ENCODE measurements around the gene SYNE2.
"Not testable (repeated sequence)": the region's sequence is repeated elsewhere in the genome, so short reads cannot be mapped to it uniquely, and the experiment has no call there.

The SYNE2 gene

DNA sequence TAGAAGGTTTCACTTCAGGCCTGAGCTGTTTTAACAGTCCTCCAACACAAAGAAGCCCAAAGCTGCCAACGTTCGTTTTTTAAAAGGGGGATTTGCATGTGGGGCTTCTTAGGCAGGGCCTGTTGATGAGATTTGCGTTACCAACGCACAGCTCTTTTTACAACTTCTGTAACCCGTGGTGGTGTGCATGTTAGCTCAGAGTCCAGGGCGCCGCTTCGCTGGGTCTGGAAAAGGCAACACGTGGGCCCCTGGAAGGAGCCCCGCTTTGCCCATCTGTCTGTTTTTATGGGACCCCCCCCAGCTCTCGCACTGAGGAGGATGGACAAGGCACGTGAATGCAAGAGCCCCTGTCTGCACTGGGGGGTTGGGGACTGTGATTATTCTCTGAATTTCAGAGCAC lies 357.4 kb downstream of the SYNE2 start:
- H3K4me3 ChIP-seq (ENCODE audit: low read depth, low read length), result no peak overlapping the region
- H3K36me3 ChIP-seq (ENCODE audit: control insufficient read depth, insufficient read depth, low read length), result peaks cover 29% of the 10 kb centered on the region
- no peaks in the 10 kb centered on the region for H3K4me1 ChIP-seq (ENCODE audit: control insufficient read depth, insufficient read depth, low read length)
- no peaks in the 10 kb centered on the region for H3K27me3 ChIP-seq (ENCODE audit: control insufficient read depth, insufficient read depth, low read length)
- no peak overlapping the region for H3K9ac ChIP-seq (ENCODE audit: low read depth, low read length)
- H3K9me3 ChIP-seq (ENCODE audit: control insufficient read depth, insufficient read depth, low read length), result no peaks in the 10 kb centered on the region

DNA sequence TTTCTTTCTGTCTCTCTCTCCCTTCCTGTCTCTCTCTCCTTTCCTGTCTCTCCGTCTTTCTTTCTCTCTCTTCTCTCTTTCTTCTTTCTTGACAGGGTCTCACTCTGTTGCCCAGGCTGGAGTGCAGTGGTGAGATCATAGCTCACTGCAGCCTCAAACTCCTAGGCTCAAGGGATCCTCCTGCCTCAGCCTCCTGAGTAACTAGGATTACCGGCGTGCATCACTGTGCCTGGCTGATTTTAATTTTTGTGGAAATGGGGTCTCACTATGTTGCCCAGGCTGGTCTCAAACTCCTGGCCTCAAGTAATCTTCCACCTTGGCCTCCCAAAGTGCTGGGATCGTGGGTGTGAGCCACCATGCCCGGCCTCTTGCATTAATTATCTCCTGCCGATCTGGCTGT lies 358.1 kb downstream of the SYNE2 start:
- peaks cover 36% of the 10 kb centered on the region for H3K36me3 ChIP-seq (ENCODE audit: control insufficient read depth, insufficient read depth, low read length)
- not testable (repeated sequence) for H3K4me3 ChIP-seq (ENCODE audit: low read depth, low read length); H3K4me1 ChIP-seq (ENCODE audit: control insufficient read depth, insufficient read depth, low read length); H3K9me3 ChIP-seq (ENCODE audit: control insufficient read depth, insufficient read depth, low read length); H3K27me3 ChIP-seq (ENCODE audit: control insufficient read depth, insufficient read depth, low read length); H3K9ac ChIP-seq (ENCODE audit: low read depth, low read length)

DNA sequence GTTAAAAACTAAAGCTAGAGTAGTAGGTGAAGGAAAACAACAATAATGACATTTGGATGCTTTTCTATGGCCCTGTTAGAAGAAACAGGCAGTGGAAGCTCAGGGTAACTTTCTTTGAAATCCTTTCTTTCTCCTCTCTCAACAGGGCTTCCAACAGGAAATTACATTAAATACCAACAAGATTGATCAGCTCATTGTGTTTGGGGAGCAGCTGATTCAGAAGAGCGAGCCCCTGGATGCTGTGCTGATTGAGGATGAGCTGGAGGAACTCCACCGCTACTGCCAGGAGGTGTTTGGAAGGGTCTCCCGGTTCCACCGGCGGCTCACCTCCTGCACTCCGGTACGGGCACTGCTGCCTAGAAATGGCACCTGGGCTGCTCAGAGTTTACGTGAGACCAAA lies 359.9 kb downstream of the SYNE2 start:
- Histone ChIP-seq H3K4me1 (ENCODE audit: control insufficient read depth, insufficient read depth, low read length) (no peaks in the 10 kb centered on the region), H3K9ac (ENCODE audit: low read depth, low read length) (no peak overlapping the region), H3K36me3 (ENCODE audit: control insufficient read depth, insufficient read depth, low read length) (peaks cover 49% of the 10 kb centered on the region), H3K9me3 (ENCODE audit: control insufficient read depth, insufficient read depth, low read length) (no peaks in the 10 kb centered on the region), H3K4me3 (ENCODE audit: low read depth, low read length) (no peak overlapping the region), H3K27me3 (ENCODE audit: control insufficient read depth, insufficient read depth, low read length) (no peaks in the 10 kb centered on the region)

DNA sequence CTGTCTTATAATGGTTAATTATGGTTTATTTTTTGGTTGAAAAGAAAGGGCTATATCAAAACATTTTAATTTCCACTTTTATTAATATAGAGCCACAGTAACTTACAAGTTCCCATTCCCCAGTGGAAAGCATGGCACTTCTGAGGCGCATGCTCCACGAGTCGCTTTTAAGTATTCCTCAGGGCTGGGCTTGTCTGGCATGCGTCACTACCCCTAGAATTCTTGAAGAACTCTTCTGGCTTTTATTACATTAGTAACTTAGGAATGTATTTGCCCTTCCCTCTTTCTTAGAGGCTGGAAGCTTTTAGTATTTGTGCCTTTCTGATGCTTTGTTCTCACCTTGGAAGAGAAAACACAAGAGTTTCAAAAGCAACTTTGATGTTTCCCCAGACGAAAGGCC lies 360.3 kb downstream of the SYNE2 start:
- H3K4me1 ChIP-seq (ENCODE audit: control insufficient read depth, insufficient read depth, low read length), result no peaks in the 10 kb centered on the region
- H3K9ac ChIP-seq (ENCODE audit: low read depth, low read length), result no peak overlapping the region
- no peaks in the 10 kb centered on the region for H3K9me3 ChIP-seq (ENCODE audit: control insufficient read depth, insufficient read depth, low read length)
- no peak overlapping the region for H3K4me3 ChIP-seq (ENCODE audit: low read depth, low read length)
- no peaks in the 10 kb centered on the region for H3K27me3 ChIP-seq (ENCODE audit: control insufficient read depth, insufficient read depth, low read length)
- peaks cover 53% of the 10 kb centered on the region for H3K36me3 ChIP-seq (ENCODE audit: control insufficient read depth, insufficient read depth, low read length)

- Histone ChIP-seq H3K9ac (ENCODE audit: low read depth, low read length) (no peak overlapping the region), H3K4me1 (ENCODE audit: control insufficient read depth, insufficient read depth, low read length) (no peaks in the 10 kb centered on the region), H3K4me3 (ENCODE audit: low read depth, low read length) (no peak overlapping the region), H3K36me3 (ENCODE audit: control insufficient read depth, insufficient read depth, low read length) (peaks cover 56% of the 10 kb centered on the region), H3K27me3 (ENCODE audit: control insufficient read depth, insufficient read depth, low read length) (no peaks in the 10 kb centered on the region), H3K9me3 (ENCODE audit: control insufficient read depth, insufficient read depth, low read length) (no peaks in the 10 kb centered on the region)
Observed at GRCh38 chr14:64213853-64214570, 361.2 kb downstream of the SYNE2 start.

DNA sequence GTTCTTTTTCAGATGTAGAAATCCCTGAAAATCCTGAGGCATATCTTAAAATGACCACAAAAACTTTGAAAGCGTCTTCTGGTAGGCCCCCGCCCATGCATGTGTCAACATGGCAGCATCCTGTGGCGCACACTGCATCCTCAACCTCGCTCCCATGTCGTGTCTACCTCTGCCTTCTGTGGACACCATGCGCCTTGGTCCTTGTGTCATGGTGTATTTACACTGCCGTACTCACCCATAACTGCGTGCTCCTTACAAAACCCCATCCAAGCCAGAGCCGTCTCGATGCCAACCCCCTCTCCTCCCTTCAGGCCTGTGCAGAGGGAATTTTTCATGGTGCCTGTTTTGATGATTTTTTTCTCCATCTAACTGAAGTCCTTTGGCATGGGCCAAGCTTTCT lies 362.5 kb downstream of the SYNE2 start:
- Histone ChIP-seq H3K9me3 (ENCODE audit: control insufficient read depth, insufficient read depth, low read length) (no peaks in the 10 kb centered on the region), H3K36me3 (ENCODE audit: control insufficient read depth, insufficient read depth, low read length) (peaks cover 54% of the 10 kb centered on the region), H3K4me3 (ENCODE audit: low read depth, low read length) (no peak overlapping the region), H3K9ac (ENCODE audit: low read depth, low read length) (no peak overlapping the region), H3K27me3 (ENCODE audit: control insufficient read depth, insufficient read depth, low read length) (no peaks in the 10 kb centered on the region), H3K4me1 (ENCODE audit: control insufficient read depth, insufficient read depth, low read length) (no peaks in the 10 kb centered on the region)

- H3K36me3 ChIP-seq (ENCODE audit: control insufficient read depth, insufficient read depth, low read length), result peaks cover 61% of the 10 kb centered on the region
- H3K9me3 ChIP-seq (ENCODE audit: control insufficient read depth, insufficient read depth, low read length), result no peaks in the 10 kb centered on the region
- no peak overlapping the region for H3K9ac ChIP-seq (ENCODE audit: low read depth, low read length)
- no peaks in the 10 kb centered on the region for H3K4me1 ChIP-seq (ENCODE audit: control insufficient read depth, insufficient read depth, low read length)
- no peaks in the 10 kb centered on the region for H3K27me3 ChIP-seq (ENCODE audit: control insufficient read depth, insufficient read depth, low read length)
- H3K4me3 ChIP-seq (ENCODE audit: low read depth, low read length), result no peak overlapping the region
Observed at GRCh38 chr14:64215978-64216377, 363.2 kb downstream of the SYNE2 start.

DNA sequence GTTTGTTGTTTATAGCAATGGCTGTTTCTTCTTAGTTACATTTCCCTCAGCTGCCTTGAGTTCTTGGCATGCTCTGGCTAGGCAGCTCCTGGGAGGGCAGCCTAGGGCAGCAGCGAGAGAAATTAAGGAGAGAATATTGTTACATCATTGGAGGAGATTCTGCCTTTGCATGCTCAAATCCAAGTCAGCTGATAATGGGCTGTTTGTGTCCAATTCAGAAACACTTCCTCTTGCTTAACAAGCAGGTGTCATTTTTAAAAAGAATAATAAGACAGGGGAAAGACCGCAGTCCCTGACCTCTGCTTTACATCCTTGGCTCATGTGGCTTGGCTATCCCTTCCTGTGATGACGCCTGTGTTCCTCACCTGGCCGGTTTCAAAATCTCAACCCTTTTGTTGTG lies 364.5 kb downstream of the SYNE2 start:
- Histone ChIP-seq H3K4me3 (ENCODE audit: low read depth, low read length) (no peak overlapping the region), H3K9ac (ENCODE audit: low read depth, low read length) (no peak overlapping the region), H3K9me3 (ENCODE audit: control insufficient read depth, insufficient read depth, low read length) (no peaks in the 10 kb centered on the region), H3K36me3 (ENCODE audit: control insufficient read depth, insufficient read depth, low read length) (peaks cover 69% of the 10 kb centered on the region), H3K27me3 (ENCODE audit: control insufficient read depth, insufficient read depth, low read length) (no peaks in the 10 kb centered on the region), H3K4me1 (ENCODE audit: control insufficient read depth, insufficient read depth, low read length) (no peaks in the 10 kb centered on the region)

DNA sequence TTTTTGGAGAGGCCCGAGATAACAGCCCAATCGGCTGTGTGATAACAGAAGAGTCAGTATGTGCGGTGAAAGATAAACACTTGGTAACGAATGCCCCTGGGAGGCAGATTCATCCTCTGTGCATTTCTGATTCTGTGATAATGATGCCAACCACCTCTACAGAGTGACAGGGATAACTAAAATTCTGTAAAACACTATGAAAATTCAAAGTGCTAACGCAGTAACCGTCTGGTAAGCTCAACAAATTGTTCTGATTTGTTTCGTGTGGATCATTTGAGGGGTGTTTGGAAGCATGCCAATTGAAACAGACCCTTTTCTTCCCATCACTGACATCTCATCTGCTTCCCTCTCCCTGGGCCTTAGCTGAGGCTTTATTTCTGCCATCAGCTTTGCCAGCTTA lies 365.0 kb downstream of the SYNE2 start:
- Histone ChIP-seq H3K9me3 (ENCODE audit: control insufficient read depth, insufficient read depth, low read length) (no peaks in the 10 kb centered on the region), H3K4me1 (ENCODE audit: control insufficient read depth, insufficient read depth, low read length) (no peaks in the 10 kb centered on the region), H3K36me3 (ENCODE audit: control insufficient read depth, insufficient read depth, low read length) (peaks cover 70% of the 10 kb centered on the region), H3K9ac (ENCODE audit: low read depth, low read length) (no peak overlapping the region), H3K4me3 (ENCODE audit: low read depth, low read length) (no peak overlapping the region), H3K27me3 (ENCODE audit: control insufficient read depth, insufficient read depth, low read length) (no peaks in the 10 kb centered on the region)

DNA sequence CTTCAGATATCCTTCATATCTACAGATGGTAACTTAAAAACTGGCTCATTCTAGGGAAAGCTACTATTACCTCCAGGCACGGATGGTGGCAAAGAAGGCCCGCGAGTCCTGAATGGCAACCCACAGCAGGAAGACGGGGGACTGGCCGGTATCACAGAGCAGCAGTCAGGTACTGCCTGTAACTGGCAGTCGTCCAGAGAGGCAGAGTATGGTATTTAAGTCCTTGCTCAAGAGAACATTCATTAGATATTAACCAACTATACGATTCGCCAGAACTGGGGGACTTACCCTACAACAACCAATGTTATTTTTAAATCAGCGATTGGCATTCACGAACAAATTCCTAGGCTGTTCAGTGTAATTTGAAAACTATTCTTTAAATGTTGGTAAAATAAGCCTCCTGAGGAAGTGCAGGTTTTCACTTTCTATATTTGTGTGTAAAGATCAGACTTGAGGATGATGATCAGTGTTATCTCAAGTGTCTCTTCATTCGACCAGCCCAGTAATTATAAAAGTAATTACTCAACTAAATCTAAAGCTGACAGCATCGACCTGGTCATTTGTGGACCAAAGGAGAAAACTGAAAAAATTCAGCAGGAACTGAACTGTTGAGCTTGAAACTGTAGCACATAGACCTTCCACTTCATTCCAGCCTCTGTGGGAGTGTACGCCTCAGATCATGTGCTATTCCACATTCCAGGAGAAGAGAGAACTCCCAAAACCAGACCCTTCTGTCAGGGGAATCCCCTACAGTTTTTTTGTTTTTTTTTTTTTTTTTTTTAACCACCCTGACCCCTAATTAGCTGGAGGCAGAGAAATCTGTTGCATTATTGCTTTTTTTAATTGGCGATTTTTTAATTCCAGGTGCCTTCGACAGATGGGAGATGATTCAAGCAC lies 365.8 kb downstream of the SYNE2 start:
- H3K4me1 ChIP-seq (ENCODE audit: control insufficient read depth, insufficient read depth, low read length), result no peaks in the 10 kb centered on the region
- no peak overlapping the region for H3K4me3 ChIP-seq (ENCODE audit: low read depth, low read length)
- peaks cover 77% of the 10 kb centered on the region for H3K36me3 ChIP-seq (ENCODE audit: control insufficient read depth, insufficient read depth, low read length)
- H3K27me3 ChIP-seq (ENCODE audit: control insufficient read depth, insufficient read depth, low read length), result no peaks in the 10 kb centered on the region
- H3K9me3 ChIP-seq (ENCODE audit: control insufficient read depth, insufficient read depth, low read length), result no peaks in the 10 kb centered on the region
- no peak overlapping the region for H3K9ac ChIP-seq (ENCODE audit: low read depth, low read length)

DNA sequence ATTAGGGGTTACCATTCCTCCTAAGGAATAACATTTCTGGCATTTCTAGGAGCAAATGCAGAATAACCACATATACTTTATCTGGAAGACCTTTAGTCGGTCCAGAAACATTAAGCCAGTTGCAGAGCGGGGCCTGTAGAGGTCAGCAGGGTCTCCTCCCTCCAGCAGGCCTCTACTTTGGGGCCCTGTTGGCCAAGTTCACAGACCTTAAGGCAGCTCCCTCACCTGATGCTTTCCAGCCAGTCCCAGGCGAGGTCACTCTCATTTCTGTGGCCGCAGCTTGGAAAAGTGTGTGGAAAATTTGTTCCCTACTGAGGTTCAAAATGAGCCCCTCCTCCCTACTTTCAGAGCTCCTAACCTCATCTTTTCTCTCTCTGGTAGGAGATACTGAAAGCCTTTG lies 367.3 kb downstream of the SYNE2 start:
- Histone ChIP-seq H3K4me3 (ENCODE audit: low read depth, low read length) (no peak overlapping the region), H3K9ac (ENCODE audit: low read depth, low read length) (no peak overlapping the region), H3K36me3 (ENCODE audit: control insufficient read depth, insufficient read depth, low read length) (peaks cover 73% of the 10 kb centered on the region), H3K27me3 (ENCODE audit: control insufficient read depth, insufficient read depth, low read length) (no peaks in the 10 kb centered on the region), H3K9me3 (ENCODE audit: control insufficient read depth, insufficient read depth, low read length) (no peaks in the 10 kb centered on the region), H3K4me1 (ENCODE audit: control insufficient read depth, insufficient read depth, low read length) (no peaks in the 10 kb centered on the region)

DNA sequence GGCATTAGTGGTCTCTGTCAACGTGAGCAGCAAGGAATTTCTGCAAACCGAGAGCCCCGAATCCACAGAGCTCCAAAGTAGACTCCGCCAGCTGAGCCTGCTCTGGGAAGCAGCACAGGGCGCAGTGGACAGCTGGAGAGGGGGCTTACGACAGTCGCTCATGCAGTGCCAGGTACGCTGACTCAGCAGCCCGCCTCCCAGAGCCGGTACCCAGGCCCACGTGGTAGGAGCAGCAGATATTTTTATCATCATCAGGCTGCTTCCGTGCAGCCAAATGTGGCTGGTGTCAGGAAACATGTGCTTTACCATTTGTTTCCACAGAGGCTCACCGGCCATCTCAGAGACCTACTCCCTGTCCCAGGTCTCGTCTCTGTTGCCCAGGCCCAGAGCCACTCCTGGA lies 367.7 kb downstream of the SYNE2 start:
- Histone ChIP-seq H3K4me1 (ENCODE audit: control insufficient read depth, insufficient read depth, low read length) (no peaks in the 10 kb centered on the region), H3K9me3 (ENCODE audit: control insufficient read depth, insufficient read depth, low read length) (no peaks in the 10 kb centered on the region), H3K4me3 (ENCODE audit: low read depth, low read length) (no peak overlapping the region), H3K36me3 (ENCODE audit: control insufficient read depth, insufficient read depth, low read length) (peaks cover 69% of the 10 kb centered on the region), H3K27me3 (ENCODE audit: control insufficient read depth, insufficient read depth, low read length) (no peaks in the 10 kb centered on the region), H3K9ac (ENCODE audit: low read depth, low read length) (no peak overlapping the region)
